ENCODE measurements around the gene SORL1. TPM values are rescaled to one million over a fixed set of nuclear protein-coding genes. Genes with fewer than 3 reads are reported as not detected.

SORL1 gene
- polyA plus RNA-seq, 1 donor from 2014 or later, result 6.5 TPM

GRCh38 chr11:121561240-121561639 lies 109.1 kb downstream of the SORL1 start:
- no peaks in the 10 kb centered on the region for H3K9me2 ChIP-seq (ENCODE audit: insufficient read depth, low read length)

GRCh38 chr11:121561716-121562115 lies 109.6 kb downstream of the SORL1 start:
- Histone ChIP-seq H3K27me3 (ENCODE audit: insufficient read depth, low read depth, low read length) (no peaks in the 10 kb centered on the region), H3K36me3 (ENCODE audit: insufficient read depth, low read length) (no peaks in the 10 kb centered on the region), H4K20me1 (ENCODE audit: insufficient read depth) (no peaks in the 10 kb centered on the region), H3K9me2 (ENCODE audit: insufficient read depth, low read length) (no peaks in the 10 kb centered on the region), H3K4me3 (ENCODE audit: low read length) (no peak overlapping the region), H3K27ac (ENCODE audit: low read length) (no peak overlapping the region), H3K79me2 (replicated peaks; ENCODE audit: insufficient read depth, low read length) (no peaks in the 10 kb centered on the region), H3K4me2 (ENCODE audit: low read length) (no peak overlapping the region), H3K9me3 (ENCODE audit: low read length) (no peaks in the 10 kb centered on the region), H2AFZ (ENCODE audit: low read depth, low read length) (no peak overlapping the region), H3K9ac (ENCODE audit: low read length) (no peak overlapping the region), H3F3A (ENCODE audit: insufficient read depth, low read length, poor library complexity, severe bottlenecking) (no peaks in the 10 kb centered on the region)
- no peak for TF ChIP-seq RAD21 (conservative IDR thresholded peaks at IDR 0.05)
- no peak for TF ChIP-seq EP300 (conservative IDR thresholded peaks at IDR 0.05; ENCODE audit: poor library complexity, severe bottlenecking)
- no peak for TF ChIP-seq POLR2AphosphoS5 (IDR thresholded peaks at IDR 0.05)
- no peak for TF ChIP-seq EZH2 (IDR thresholded peaks at IDR 0.05; ENCODE audit: borderline replicate concordance, insufficient read depth, low read length, poor library complexity, severe bottlenecking)
- no peak for TF ChIP-seq REST (IDR thresholded peaks at IDR 0.05; ENCODE audit: borderline replicate concordance)
- no peak for TF ChIP-seq SMC3 (conservative IDR thresholded peaks at IDR 0.05; ENCODE audit: poor library complexity)
- TF ChIP-seq TAF1 (IDR thresholded peaks at IDR 0.05; ENCODE audit: low read depth), result no peak
- TF ChIP-seq MXI1 (conservative IDR thresholded peaks at IDR 0.05; ENCODE audit: poor library complexity, severe bottlenecking), result no peak

More at GRCh38 chr11:121561240-121561639, 109.1 kb downstream of the SORL1 start:
- H3F3A ChIP-seq (ENCODE audit: insufficient read depth, low read length, poor library complexity, severe bottlenecking), result no peaks in the 10 kb centered on the region
- H2AFZ ChIP-seq (ENCODE audit: low read depth, low read length), result no peak overlapping the region
- H3K4me2 ChIP-seq (ENCODE audit: low read length), result no peak overlapping the region
- H3K27me3 ChIP-seq (ENCODE audit: insufficient read depth, low read depth, low read length), result no peaks in the 10 kb centered on the region
- H4K20me1 ChIP-seq (ENCODE audit: insufficient read depth), result no peaks in the 10 kb centered on the region
- H3K4me3 ChIP-seq (ENCODE audit: low read length), result no peak overlapping the region
- no peak overlapping the region for H3K27ac ChIP-seq (ENCODE audit: low read length)
- no peaks in the 10 kb centered on the region for H3K36me3 ChIP-seq (ENCODE audit: insufficient read depth, low read length)
- no peak overlapping the region for H3K9ac ChIP-seq (ENCODE audit: low read length)
- TF ChIP-seq MXI1 (conservative IDR thresholded peaks at IDR 0.05; ENCODE audit: poor library complexity, severe bottlenecking) (no peak), EP300 (conservative IDR thresholded peaks at IDR 0.05; ENCODE audit: poor library complexity, severe bottlenecking) (no peak), TAF1 (IDR thresholded peaks at IDR 0.05; ENCODE audit: low read depth) (no peak), SMC3 (conservative IDR thresholded peaks at IDR 0.05; ENCODE audit: poor library complexity) (no peak), EZH2 (IDR thresholded peaks at IDR 0.05; ENCODE audit: borderline replicate concordance, insufficient read depth, low read length, poor library complexity, severe bottlenecking) (no peak), POLR2AphosphoS5 (IDR thresholded peaks at IDR 0.05) (no peak), RAD21 (conservative IDR thresholded peaks at IDR 0.05) (no peak), REST (IDR thresholded peaks at IDR 0.05; ENCODE audit: borderline replicate concordance) (no peak), CTCF (IDR thresholded peaks at IDR 0.05; ENCODE audit: poor library complexity, severe bottlenecking) (no peak)
- no peaks in the 10 kb centered on the region for H3K9me3 ChIP-seq (ENCODE audit: low read length)
- H3K79me2 ChIP-seq (replicated peaks; ENCODE audit: insufficient read depth, low read length), result no peaks in the 10 kb centered on the region

Measured in neural cell (in vitro differentiated cells).